ENCODE measurements around the gene HS3ST3B1.
A peak's percentile ranks its signal among the peaks of the same experiment; 100 is the strongest.

HS3ST3B1 gene

GRCh38 chr17:14300575-14301278 lies at the start of gene HS3ST3B1:
Gene HS3ST3B1, plus strand, starts transcription at chr17:14301081. Its CDS starts 438 bp downstream, at chr17:14301519.
- peak; percentile 99 to 100 for DNase-seq (ENCODE audit: low read depth in 2 of 2)

- no peak for DNase-seq (ENCODE audit: low read depth in 2 of 2)
Measured at GRCh38 chr17:14261406-14261805, 39.5 kb upstream of the HS3ST3B1 start.

GRCh38 chr17:14268264-14268663 lies 32.6 kb upstream of the HS3ST3B1 start:
- no peak for DNase-seq (ENCODE audit: low read depth in 2 of 2)

GRCh38 chr17:14269473-14269872 lies 31.4 kb upstream of the HS3ST3B1 start:
- DNase-seq (ENCODE audit: low read depth in 2 of 2): no peak

- no peak for DNase-seq (ENCODE audit: low read depth in 2 of 2)
Measured at GRCh38 chr17:14270508-14270907, 30.4 kb upstream of the HS3ST3B1 start.

- DNase-seq (ENCODE audit: low read depth in 2 of 2): no peak
Measured at GRCh38 chr17:14276535-14277250, 24.2 kb upstream of the HS3ST3B1 start.

- DNase-seq (ENCODE audit: low read depth in 2 of 2): no peak
Measured at GRCh38 chr17:14281530-14281929, 19.4 kb upstream of the HS3ST3B1 start.

- no peak for DNase-seq (ENCODE audit: low read depth in 2 of 2)
Measured at GRCh38 chr17:14282726-14283125, 18.2 kb upstream of the HS3ST3B1 start.

GRCh38 chr17:14289162-14289561 lies 11.7 kb upstream of the HS3ST3B1 start:
- no peak for DNase-seq (ENCODE audit: low read depth in 2 of 2)

GRCh38 chr17:14294876-14295275 lies 6.0 kb upstream of the HS3ST3B1 start:
- no peak for DNase-seq (ENCODE audit: low read depth in 2 of 2)

- no peak for DNase-seq (ENCODE audit: low read depth in 2 of 2)
Measured at GRCh38 chr17:14295676-14296075, 5.2 kb upstream of the HS3ST3B1 start.

- DNase-seq (ENCODE audit: low read depth in 2 of 2): no peak
Measured at GRCh38 chr17:14296166-14296910, 4.5 kb upstream of the HS3ST3B1 start.

GRCh38 chr17:14297161-14297851 lies 3.6 kb upstream of the HS3ST3B1 start:
- DNase-seq (ENCODE audit: low read depth in 2 of 2): no peak

- DNase-seq (ENCODE audit: low read depth in 2 of 2): no peak
Measured at GRCh38 chr17:14298221-14298946, 2.5 kb upstream of the HS3ST3B1 start.

GRCh38 chr17:14298947-14299279 lies 2.0 kb upstream of the HS3ST3B1 start:
- DNase-seq (ENCODE audit: low read depth in 2 of 2): no peak

GRCh38 chr17:14299280-14300141 lies 1.4 kb upstream of the HS3ST3B1 start:
- no peak for DNase-seq (ENCODE audit: low read depth in 2 of 2)

GRCh38 chr17:14301279-14302090 lies 604 bp downstream of the HS3ST3B1 start:
- DNase-seq (ENCODE audit: low read depth in 2 of 2): no peak

- no peak for DNase-seq (ENCODE audit: low read depth in 2 of 2)
Measured at GRCh38 chr17:14302091-14302430, 1.2 kb downstream of the HS3ST3B1 start.

- peak; percentile 71 to 76 for DNase-seq (ENCODE audit: low read depth in 2 of 2)
Measured at GRCh38 chr17:14302431-14303099, 1.7 kb downstream of the HS3ST3B1 start.

All from activated CD4-positive, alpha-beta T cell treated with anti-CD3 and anti-CD28 coated beads for 24 hours (primary cell).